BLaER1 treated with 17β-estradiol and CSF1 and Interleukin-3, amounts not matched to agents 10 nM and 100 nM (cell line): ENCODE measurements around the gene HEATR3.
A peak's percentile ranks its signal among the peaks of the same experiment; 100 is the strongest.

Source experiments
- H3K27ac ChIP-seq, 11 experiments: shearing (Covaris generic); formaldehyde crosslinking; 2 replicates each; pipeline ENCODE4 v1.8.1; 2022
- H3K27me3 ChIP-seq, 11 experiments: shearing (Covaris generic); formaldehyde crosslinking; 2 replicates each; pipeline ENCODE4 v1.8.1; 2022
- H3K36me3 ChIP-seq, 11 experiments: shearing (Covaris generic); formaldehyde crosslinking; 2 replicates each; pipeline ENCODE4 v1.8.1; 2022
- H3K4me1 ChIP-seq, 10 experiments: shearing (Covaris generic); formaldehyde crosslinking; 2 replicates each; pipeline ENCODE4 v1.8.1; 2022
- H3K4me2 ChIP-seq, 11 experiments: shearing (Covaris generic); formaldehyde crosslinking; 2 replicates each; pipeline ENCODE4 v1.8.1; 2022
- H3K4me3 ChIP-seq, 10 experiments: shearing (Covaris generic); formaldehyde crosslinking; 2 replicates each; pipeline ENCODE4 v1.8.1; 2022
- H3K9ac ChIP-seq, 11 experiments: shearing (Covaris generic); formaldehyde crosslinking; 2 replicates each; pipeline ENCODE4 v1.8.1; 2022
- H3K9me3 ChIP-seq, 11 experiments: shearing (Covaris generic); formaldehyde crosslinking; replicated peaks in 1 of 11; 2 replicates each; pipeline ENCODE4 v1.8.1; 2022
- H4K20me1 ChIP-seq, 11 experiments: shearing (Covaris generic); formaldehyde crosslinking; 2 replicates each; pipeline ENCODE4 v1.8.1; 2022
- Cebpa-rat ChIP-seq, 11 experiments: shearing (Covaris generic); IDR thresholded peaks; 2 replicates each; pipeline ENCODE4 v1.8.1; 2022

Gene HEATR3, protein sequence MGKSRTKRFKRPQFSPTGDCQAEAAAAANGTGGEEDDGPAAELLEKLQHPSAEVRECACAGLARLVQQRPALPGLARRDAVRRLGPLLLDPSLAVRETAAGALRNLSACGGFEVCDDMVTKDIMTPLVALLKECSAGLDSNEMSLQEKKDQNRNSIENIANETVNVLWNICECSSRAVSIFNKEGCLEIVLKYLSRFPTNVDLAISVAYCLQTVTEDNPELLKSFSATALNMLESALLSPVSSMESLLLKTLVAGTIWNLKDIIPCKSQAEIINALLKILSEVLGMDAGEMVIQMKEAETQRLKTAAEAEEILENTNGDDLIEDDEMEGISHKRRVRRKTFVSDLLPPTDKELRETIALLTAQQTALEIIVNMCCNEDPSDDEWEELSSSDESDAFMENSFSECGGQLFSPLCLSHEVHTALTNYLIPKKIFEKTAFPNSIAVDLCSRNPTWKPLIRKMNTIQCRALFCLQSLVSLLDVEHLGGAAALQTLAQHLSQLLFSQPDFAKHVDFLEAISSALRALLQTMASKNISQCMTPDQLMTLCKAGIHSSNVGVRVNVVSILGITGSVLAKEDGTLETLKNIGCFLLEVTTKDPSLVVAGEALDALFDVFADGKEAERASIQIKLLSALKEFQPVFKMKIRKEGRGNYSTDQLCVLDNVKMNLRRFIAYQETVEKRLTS

GRCh38 chr16:50065624-50066481 is at the start of gene HEATR3:
HEATR3 (plus strand) TSS chr16:50065970; CDS start chr16:50066132, 162 bp downstream.
- Histone ChIP-seq H3K4me1 (peaks cover 21 to 43% (median 25%) of the 10 kb centered on the region in 10 experiments), H3K9me3 (no peaks in the 10 kb centered on the region), H3K36me3 (peaks cover 23 to 32% (median 30%) of the 10 kb centered on the region in 11 experiments), H3K27ac (peak within 1 kb of the TSS; percentile 66 to 94 (median 88); a peak in 21 of 22 replicates), H3K9ac (peak within 1 kb of the TSS; percentile 82 to 96 (median 91)), H4K20me1 (peaks cover 32 to 47% (median 45%) of the 10 kb centered on the region in 11 experiments; a peak in 21 of 22 replicates), H3K4me3 (peak within 1 kb of the TSS; percentile 71 to 96 (median 85)), H3K27me3 (no peaks in the 10 kb centered on the region), H3K4me2 (peak within 1 kb of the TSS; percentile 91 to 100 (median 98))
- no peak for TF ChIP-seq Cebpa-rat (IDR thresholded peaks at IDR 0.05)

DNA sequence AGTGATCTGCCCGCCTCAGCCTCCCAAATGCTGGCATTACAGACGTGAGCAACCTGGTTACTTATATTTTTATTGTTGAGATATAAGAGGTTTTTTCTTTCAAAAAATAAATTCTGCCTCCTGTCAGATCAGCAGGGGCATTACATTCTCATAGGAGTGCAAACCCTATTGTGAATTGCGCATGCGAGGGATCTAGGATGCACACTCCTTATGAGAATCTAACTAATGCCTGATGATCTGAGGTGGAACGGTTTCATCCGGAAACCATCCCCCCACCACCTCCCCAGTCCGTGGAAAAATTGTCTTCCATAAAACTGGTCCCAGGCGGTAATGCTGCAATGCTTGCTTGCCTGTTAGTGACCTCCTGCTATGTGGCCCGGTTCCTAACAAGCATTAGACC is 48.2 kb upstream of the HEATR3 start:
- no peak overlapping the region for H3K27ac ChIP-seq
- no peak for TF ChIP-seq Cebpa-rat (IDR thresholded peaks at IDR 0.05)
- H3K36me3 ChIP-seq = no peaks in the 10 kb centered on the region

GRCh38 chr16:50021544-50021943 is 44.2 kb upstream of the HEATR3 start:
- no peak overlapping the region for H3K4me2 ChIP-seq

More for the DNA sequence above, 48.2 kb upstream of the HEATR3 start:
- H3K9me3 ChIP-seq = no peaks in the 10 kb centered on the region
- H3K4me1 ChIP-seq = peaks cover 0 to 5% (median 0%) of the 10 kb centered on the region in 10 experiments; a peak in 1 of 20 replicates
- no peak overlapping the region for H3K4me3 ChIP-seq
- H3K27me3 ChIP-seq = no peaks in the 10 kb centered on the region
- no peak overlapping the region for H3K4me2 ChIP-seq
- no peak overlapping the region for H3K9ac ChIP-seq
- H4K20me1 ChIP-seq = no peaks in the 10 kb centered on the region

GRCh38 chr16:50023641-50024040 is 42.1 kb upstream of the HEATR3 start:
- Histone ChIP-seq H3K9ac (peak overlapping the region in 1 of 11 experiments; percentile 35; a peak in 1 of 22 replicates), H3K4me1 (peaks cover 20 to 31% (median 25%) of the 10 kb centered on the region in 10 experiments), H3K36me3 (peaks cover 0 to 22% (median 16%) of the 10 kb centered on the region in 11 experiments; a peak in 18 of 22 replicates), H3K4me3 (no peak overlapping the region), H3K27ac (no peak overlapping the region), H4K20me1 (peaks cover 0 to 24% (median 7%) of the 10 kb centered on the region in 11 experiments; a peak in 7 of 22 replicates), H3K9me3 (no peaks in the 10 kb centered on the region), H3K4me2 (no peak overlapping the region), H3K27me3 (no peaks in the 10 kb centered on the region)
- TF ChIP-seq Cebpa-rat (IDR thresholded peaks at IDR 0.05) = no peak

More at GRCh38 chr16:50021544-50021943, 44.2 kb upstream of the HEATR3 start:
- TF ChIP-seq Cebpa-rat (IDR thresholded peaks at IDR 0.05) = no peak
- Histone ChIP-seq H3K4me1 (peaks cover 5 to 21% (median 14%) of the 10 kb centered on the region in 10 experiments), H3K9ac (no peak overlapping the region), H3K9me3 (no peaks in the 10 kb centered on the region), H3K27me3 (no peaks in the 10 kb centered on the region), H3K4me3 (no peak overlapping the region), H3K36me3 (peaks cover 0 to 2% (median under 1%) of the 10 kb centered on the region in 11 experiments; a peak in 4 of 22 replicates), H3K27ac (no peak overlapping the region), H4K20me1 (peaks cover 0 to 12% (median 0%) of the 10 kb centered on the region in 11 experiments; a peak in 6 of 22 replicates)

DNA sequence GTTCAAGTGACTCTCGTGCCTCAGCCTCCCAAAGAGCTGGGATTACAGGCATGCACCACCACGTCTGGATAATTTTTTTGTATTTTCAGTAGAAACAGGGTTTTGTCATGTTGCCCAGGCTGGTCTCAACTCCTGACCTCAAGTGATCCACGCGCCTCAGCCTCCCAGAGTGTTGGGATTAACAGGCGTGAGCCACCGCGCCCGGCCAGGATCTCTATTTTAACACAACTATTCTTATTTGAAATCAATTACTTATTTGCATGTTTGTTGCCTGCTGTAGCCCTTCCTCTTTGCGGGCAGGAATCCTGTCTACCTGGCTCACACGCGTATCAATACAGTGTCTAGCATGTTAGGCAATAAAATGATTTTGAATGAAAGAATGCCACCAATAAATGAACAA is 41.6 kb upstream of the HEATR3 start:
- peak overlapping the region; percentile 12 to 56 (median 42); a peak in 18 of 22 replicates for H3K4me2 ChIP-seq
- peaks cover 5 to 28% (median 21%) of the 10 kb centered on the region in 11 experiments; a peak in 21 of 22 replicates for H3K36me3 ChIP-seq
- peaks cover 20 to 37% (median 27%) of the 10 kb centered on the region in 10 experiments for H3K4me1 ChIP-seq
- H4K20me1 ChIP-seq = peaks cover 0 to 27% (median 7%) of the 10 kb centered on the region in 11 experiments; a peak in 7 of 22 replicates
- no peaks in the 10 kb centered on the region for H3K27me3 ChIP-seq
- H3K27ac ChIP-seq = no peak overlapping the region
- no peaks in the 10 kb centered on the region for H3K9me3 ChIP-seq
- peak overlapping the region in 7 of 11 experiments; percentile 12 to 95 (median 89); a peak in 7 of 22 replicates for H3K9ac ChIP-seq
- no peak for TF ChIP-seq Cebpa-rat (IDR thresholded peaks at IDR 0.05)
- H3K4me3 ChIP-seq = peak overlapping the region in 1 of 10 experiments; percentile 97; a peak in 2 of 20 replicates

GRCh38 chr16:50024684-50025536 is 40.9 kb upstream of the HEATR3 start, which contains the start of gene CNEP1R1:
CNEP1R1 (plus strand) TSS chr16:50025225; CDS start chr16:50025316, 91 bp downstream.
- Histone ChIP-seq H3K36me3 (peaks cover 11 to 35% (median 27%) of the 10 kb centered on the region in 11 experiments; a peak in 21 of 22 replicates), H3K9ac (peak within 1 kb of the TSS; percentile 81 to 95 (median 90)), H3K4me1 (peaks cover 20 to 42% (median 27%) of the 10 kb centered on the region in 10 experiments), H3K4me2 (peak within 1 kb of the TSS; percentile 86 to 97 (median 93)), H3K9me3 (no peaks in the 10 kb centered on the region), H4K20me1 (peaks cover 0 to 30% (median 7%) of the 10 kb centered on the region in 11 experiments; a peak in 7 of 22 replicates), H3K27me3 (no peaks in the 10 kb centered on the region), H3K27ac (peak within 1 kb of the TSS; percentile 60 to 88 (median 83)), H3K4me3 (peak within 1 kb of the TSS; percentile 88 to 100 (median 96))
- no peak for TF ChIP-seq Cebpa-rat (IDR thresholded peaks at IDR 0.05)

GRCh38 chr16:50025537-50025931 is 40.2 kb upstream of the HEATR3 start:
- TF ChIP-seq Cebpa-rat (IDR thresholded peaks at IDR 0.05) = no peak
- peak overlapping the region; percentile 88 to 100 (median 96) for H3K4me3 ChIP-seq
- no peaks in the 10 kb centered on the region for H3K9me3 ChIP-seq
- H3K27ac ChIP-seq = peak overlapping the region; percentile 60 to 88 (median 83)
- H3K27me3 ChIP-seq = no peaks in the 10 kb centered on the region
- peaks cover 0 to 35% (median 7%) of the 10 kb centered on the region in 11 experiments; a peak in 7 of 22 replicates for H4K20me1 ChIP-seq
- H3K9ac ChIP-seq = peak overlapping the region; percentile 81 to 95 (median 90)
- peaks cover 20 to 48% (median 30%) of the 10 kb centered on the region in 10 experiments for H3K4me1 ChIP-seq
- H3K4me2 ChIP-seq = peak overlapping the region; percentile 86 to 97 (median 93)
- peaks cover 17 to 41% (median 34%) of the 10 kb centered on the region in 11 experiments; a peak in 21 of 22 replicates for H3K36me3 ChIP-seq
